C4-2B (cell line): Measurements from ENCODE around the gene CES3.
"Not testable (repeated sequence)": the region's sequence is repeated elsewhere in the genome, so short reads cannot be mapped to it uniquely, and the experiment has no call there.

Experiments used
- H3K27ac ChIP-seq: fragments of 450-650 bp; 2 replicates; pipeline ENCODE4 v1.5.1; 2017
- ZFX ChIP-seq: fragments of 450-650 bp; IDR thresholded peaks from 2 replicates; pipeline ENCODE4 v1.6.1; 2017
- TF ChIP-seq, protein P1 (sequence below): fragments of 450-650 bp; conservative IDR thresholded peaks from 2 replicates; pipeline ENCODE4 v1.5.1; 2017; ENCODE audit warnings: mild to moderate bottlenecking

CES3 gene

GRCh38 chr16:66988197-66988788 lies 27.2 kb downstream of the CES3 start, which contains the start of gene CES4A:
CES4A (plus strand) TSS chr16:66988589; CDS start chr16:66988773, 184 bp downstream.
- H3K27ac ChIP-seq = no peak within 1 kb of the TSS
- no peak for TF ChIP-seq ZFX
- TF ChIP-seq, protein P1, sequence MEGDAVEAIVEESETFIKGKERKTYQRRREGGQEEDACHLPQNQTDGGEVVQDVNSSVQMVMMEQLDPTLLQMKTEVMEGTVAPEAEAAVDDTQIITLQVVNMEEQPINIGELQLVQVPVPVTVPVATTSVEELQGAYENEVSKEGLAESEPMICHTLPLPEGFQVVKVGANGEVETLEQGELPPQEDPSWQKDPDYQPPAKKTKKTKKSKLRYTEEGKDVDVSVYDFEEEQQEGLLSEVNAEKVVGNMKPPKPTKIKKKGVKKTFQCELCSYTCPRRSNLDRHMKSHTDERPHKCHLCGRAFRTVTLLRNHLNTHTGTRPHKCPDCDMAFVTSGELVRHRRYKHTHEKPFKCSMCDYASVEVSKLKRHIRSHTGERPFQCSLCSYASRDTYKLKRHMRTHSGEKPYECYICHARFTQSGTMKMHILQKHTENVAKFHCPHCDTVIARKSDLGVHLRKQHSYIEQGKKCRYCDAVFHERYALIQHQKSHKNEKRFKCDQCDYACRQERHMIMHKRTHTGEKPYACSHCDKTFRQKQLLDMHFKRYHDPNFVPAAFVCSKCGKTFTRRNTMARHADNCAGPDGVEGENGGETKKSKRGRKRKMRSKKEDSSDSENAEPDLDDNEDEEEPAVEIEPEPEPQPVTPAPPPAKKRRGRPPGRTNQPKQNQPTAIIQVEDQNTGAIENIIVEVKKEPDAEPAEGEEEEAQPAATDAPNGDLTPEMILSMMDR = no peak

GRCh38 chr16:66991545-66992077 lies 30.5 kb downstream of the CES3 start:
- TF ChIP-seq, protein P1 = no peak
- H3K27ac ChIP-seq = no peak overlapping the region

GRCh38 chr16:66993558-66993957 lies 32.5 kb downstream of the CES3 start:
- H3K27ac ChIP-seq = not testable (repeated sequence)

DNA sequence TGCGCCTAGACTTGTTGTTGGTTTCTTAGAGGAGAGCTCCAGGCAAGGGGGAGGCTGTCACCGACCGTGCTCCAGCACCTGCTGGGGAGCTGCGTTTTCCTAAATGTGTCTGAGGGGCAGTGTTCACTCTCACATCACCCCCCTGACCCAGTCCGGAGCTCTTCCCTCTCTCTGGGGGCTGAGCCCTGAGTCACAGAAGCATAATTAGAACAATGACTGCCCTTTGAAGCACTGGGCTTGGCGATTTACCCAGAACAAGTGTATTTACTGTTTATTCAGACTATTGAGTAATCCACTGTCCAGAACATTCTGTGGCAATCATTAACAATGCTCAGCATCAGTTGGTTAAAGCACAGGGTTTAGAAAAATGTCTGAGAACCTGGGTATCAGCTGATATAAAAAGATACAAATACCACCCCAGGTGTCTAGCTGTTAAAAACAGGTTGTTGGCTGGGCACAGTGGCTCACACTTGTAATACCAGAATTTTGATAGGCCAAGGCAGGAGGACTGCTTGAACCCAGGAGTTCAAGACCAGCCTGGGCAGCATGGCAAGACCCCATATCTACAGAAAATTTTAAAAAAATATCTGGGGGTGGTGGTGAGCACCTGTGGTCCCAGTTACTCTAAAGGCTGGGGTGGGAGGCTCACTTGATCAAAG lies 35.4 kb downstream of the CES3 start:
- H3K27ac ChIP-seq = peak overlapping the region; percentile 2; the same call in 1 of the 2 replicates
- no peak for TF ChIP-seq ZFX
- TF ChIP-seq, protein P1 = no peak

DNA sequence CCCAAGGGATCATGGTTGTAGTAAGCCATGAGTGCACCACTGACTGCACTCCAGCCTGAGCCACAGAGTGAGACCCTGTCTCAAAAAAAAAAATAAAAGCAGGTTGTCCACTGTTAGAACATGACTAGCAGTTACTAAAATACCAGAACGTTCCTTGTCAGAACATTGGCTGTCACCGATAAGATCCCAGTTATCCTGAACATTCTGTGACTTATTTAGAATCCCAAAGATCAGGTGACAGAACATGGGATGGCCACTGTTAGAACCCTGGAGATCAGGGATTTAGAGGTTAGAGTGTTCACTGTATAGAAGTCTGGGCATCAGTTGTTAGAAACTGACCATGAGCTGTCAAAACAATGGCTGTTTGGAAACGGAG lies 35.9 kb downstream of the CES3 start:
- TF ChIP-seq, protein P1 = no peak
- TF ChIP-seq ZFX = no peak
- H3K27ac ChIP-seq = no peak overlapping the region; the same call in 1 of the 2 replicates

GRCh38 chr16:67000384-67001351 lies 39.6 kb downstream of the CES3 start:
- no peak overlapping the region; the same call in 1 of the 2 replicates for H3K27ac ChIP-seq
- TF ChIP-seq, protein P1 = no peak
- TF ChIP-seq ZFX = no peak

- TF ChIP-seq, protein P1 = no peak
- TF ChIP-seq ZFX = no peak
Measured at GRCh38 chr16:67001726-67002125, 40.7 kb downstream of the CES3 start.

More at GRCh38 chr16:67001726-67002125, 40.7 kb downstream of the CES3 start:
- H3K27ac ChIP-seq = no peak overlapping the region
